Measurements from ENCODE around the gene MAN1A2.
A peak's percentile ranks its signal among the peaks of the same experiment; 100 is the strongest.

MAN1A2 gene

GRCh38 chr1:117362986-117363385, 4.3 kb upstream of the MAN1A2 start:
- no peak for DNase-seq

DNA sequence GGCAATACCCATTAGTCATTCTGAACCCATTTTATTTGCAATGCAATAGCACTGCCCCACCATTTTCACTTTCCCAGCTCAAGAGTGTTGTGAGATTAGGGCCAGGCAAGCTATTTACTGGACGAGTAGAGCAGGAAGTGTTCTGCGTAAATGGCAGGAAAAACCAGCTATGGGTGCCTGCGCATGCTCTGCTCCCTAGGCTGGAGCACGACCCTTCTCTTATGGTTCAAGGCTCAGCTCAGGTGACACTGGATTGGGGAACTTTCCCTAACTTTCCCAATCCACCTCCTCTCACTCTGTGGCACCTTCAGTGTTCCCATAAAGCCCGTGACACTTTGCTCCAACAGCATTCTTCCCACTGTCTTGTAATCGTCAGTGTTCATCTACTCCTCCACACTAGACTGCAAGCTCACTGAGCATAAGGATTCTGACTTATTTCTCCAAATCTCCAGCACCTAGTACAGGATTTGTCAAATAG, 3.6 kb upstream of the MAN1A2 start:
- DNase-seq = no peak

- no peak for DNase-seq
These were observed 3.0 kb upstream of the MAN1A2 start for GRCh38 chr1:117364240-117364639.

GRCh38 chr1:117365350-117366176, 1.7 kb upstream of the MAN1A2 start:
- no peak for DNase-seq

DNA sequence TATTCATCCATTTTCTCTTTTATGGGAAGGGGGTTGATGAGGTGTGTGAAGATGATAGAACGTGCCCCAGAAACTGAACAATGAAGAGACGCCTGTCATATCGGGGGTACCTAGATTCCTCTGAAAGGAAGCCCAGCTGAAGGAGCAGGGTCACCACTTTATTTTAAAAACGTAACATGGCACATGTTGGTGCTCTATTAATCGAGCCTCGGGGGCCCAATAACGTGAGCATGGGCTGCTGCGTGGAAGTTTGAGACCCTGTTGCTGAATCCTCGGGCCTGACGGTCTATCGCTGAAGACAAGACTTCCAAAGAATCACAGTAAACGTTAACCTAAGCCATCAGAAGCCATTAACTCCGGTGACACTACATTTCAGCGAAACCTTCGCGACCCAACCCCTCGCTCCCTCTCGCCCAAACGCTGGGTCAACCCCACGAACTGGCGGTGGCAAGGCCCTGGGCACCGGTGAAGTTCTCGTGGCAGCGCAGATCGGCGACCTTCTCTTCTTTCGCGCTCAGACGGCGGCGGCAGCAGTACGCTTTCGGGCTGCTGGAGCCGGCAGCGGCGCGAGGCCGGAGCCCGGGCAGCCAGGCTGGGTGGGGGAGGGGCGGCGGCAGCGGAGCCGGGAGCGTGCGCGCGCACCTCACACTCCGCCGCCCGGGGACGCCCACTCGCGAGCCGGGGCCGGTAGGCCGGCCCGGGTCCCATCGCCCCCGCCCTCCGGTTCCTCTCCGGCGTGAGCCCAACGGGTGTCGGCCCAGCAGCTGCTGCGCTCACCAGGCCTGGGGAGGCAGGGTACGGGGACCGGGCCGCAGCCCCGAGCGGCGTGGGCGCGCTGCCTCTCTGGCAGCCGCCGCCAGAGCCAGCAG, 838 bp upstream of the MAN1A2 start:
- DNase-seq = peak; percentile 81 to 82

GRCh38 chr1:117368116-117369108, 1.2 kb downstream of the MAN1A2 start:
- peak in 1 of 2 experiments; percentile 61 for DNase-seq

DNA sequence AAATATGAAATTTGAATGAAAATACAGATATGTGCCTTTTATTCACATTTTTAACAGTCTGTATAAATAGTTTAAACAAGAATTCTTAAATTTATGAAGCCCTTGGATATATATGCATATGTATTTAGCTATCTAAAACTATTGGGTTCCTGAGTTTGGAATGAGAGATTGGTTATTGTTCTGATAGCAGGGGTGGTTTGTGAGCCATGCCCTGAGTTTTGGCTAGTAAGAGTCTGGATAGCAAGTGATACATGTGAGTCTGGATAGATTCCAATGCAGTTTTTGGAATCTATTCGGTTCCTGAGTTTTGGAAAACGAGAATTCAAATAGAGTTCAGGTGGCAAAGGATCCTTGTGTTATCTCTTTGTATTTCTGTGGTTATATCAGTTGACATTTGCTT, 2.8 kb downstream of the MAN1A2 start:
- no peak for DNase-seq

DNA sequence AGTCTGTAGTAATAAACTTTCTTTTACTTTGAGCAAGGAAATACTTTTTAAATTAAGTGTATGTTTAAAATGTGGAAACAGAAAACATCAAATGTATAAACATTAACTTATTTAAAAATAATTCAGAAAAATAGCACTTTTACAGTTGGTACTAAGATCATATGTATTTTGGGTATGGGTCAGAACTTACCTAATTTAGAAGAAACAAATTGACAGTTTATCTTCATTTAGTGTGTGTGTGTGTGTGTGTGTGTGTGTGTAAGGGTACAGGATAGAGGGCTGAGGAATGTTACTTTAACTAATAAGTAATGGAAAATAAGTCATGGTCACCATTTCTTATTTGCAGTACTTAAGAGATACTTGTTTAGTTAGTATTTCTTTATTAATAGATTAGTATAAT, 3.3 kb downstream of the MAN1A2 start:
- DNase-seq = no peak

GRCh38 chr1:117371441-117372151, 4.3 kb downstream of the MAN1A2 start:
- no peak for DNase-seq

DNA sequence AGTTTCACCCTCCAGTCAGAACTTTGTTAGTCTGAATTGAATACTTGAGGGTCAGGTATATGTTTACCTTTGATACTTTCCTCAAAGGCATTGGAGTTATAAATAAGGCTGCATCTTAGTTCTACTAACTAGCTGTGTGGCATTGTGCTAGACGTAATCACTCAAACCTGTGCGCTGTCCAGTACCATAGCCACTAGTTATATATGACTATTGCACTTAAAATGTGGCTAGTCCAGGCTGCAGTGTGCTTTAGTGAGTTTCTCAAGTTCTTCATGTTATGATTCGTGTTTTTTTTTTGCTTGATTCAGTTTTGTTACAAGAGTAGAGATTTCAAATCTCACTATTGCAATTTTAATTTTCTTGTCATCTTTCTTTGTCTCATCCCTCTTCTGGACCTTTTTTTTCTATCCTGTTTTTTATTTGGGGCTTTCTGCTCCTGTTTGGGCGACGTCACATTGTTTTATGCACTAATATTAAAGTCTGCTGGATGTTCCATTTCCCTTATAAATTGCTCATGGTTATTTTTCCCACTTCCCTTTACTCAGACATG, 5.7 kb downstream of the MAN1A2 start:
- DNase-seq = no peak

GRCh38 chr1:117373932-117374331, 6.7 kb downstream of the MAN1A2 start:
- no peak for DNase-seq

GRCh38 chr1:117375327-117375726, 8.1 kb downstream of the MAN1A2 start:
- DNase-seq = no peak

GRCh38 chr1:117387060-117387633, 19.9 kb downstream of the MAN1A2 start:
- DNase-seq = no peak

DNA sequence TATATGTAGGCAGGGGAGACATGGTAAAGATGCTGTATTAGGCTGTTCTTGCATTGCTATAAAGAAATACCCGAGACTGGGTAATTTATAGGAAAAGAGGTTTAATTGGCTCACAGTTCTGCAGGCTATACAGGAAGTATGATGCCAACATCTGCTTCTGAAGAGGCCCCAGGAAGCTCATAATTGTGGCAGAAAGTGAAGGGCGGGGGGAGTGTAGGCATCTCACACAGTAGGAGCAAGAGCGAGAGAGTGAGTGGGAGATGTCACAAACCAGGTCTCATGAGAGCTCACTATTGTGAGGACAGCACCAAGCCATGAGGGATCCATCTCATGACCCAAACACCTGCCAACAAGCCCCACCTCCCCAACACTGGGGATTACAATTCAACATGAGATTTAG, 21.1 kb downstream of the MAN1A2 start:
- no peak for DNase-seq

DNA sequence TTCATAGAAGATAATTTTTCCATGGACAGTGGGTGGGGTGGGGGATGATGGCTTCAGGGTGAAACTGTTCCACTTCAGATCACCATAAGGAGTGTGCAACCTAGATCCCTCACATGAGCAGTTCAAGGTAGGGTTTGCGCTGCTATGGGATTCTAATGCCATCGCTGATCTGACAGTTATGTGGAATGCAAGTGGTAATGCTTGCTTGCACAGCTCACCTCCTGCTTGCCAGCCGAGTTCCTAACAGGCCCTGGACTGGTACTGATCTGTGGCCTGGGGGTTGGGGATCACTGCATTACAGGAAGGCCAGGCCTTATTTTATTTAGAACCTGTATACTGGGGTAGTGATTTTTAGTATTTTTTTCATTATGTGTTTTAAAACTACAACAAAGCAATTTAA, 22.0 kb downstream of the MAN1A2 start:
- no peak for DNase-seq

GRCh38 chr1:117389779-117390178, 22.5 kb downstream of the MAN1A2 start:
- DNase-seq = no peak

- no peak for DNase-seq
These were observed 25.5 kb downstream of the MAN1A2 start for GRCh38 chr1:117392771-117393170.

GRCh38 chr1:117396074-117396473, 28.8 kb downstream of the MAN1A2 start:
- DNase-seq = no peak

DNA sequence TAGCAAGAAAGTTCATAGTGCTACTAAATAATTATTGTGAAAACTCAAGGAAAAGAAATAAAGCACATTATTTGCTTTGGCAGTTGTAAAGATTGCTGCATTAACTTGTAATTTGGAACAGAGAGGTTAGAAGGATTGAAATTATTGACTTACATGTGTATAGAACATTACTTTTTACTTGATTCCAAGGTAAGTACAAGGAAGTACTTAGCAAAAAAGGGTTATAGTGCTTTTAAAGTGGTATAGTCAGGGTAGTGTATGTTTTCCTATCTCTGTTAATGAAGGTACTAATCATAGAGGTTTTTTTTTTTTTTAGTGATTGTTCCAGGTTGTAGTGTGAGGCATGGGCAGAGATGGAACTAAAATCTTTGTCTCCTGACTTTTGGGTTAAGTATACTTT, 29.4 kb downstream of the MAN1A2 start:
- no peak for DNase-seq

- no peak for DNase-seq
These were observed 31.7 kb downstream of the MAN1A2 start for GRCh38 chr1:117398957-117399356.

- DNase-seq = no peak
These were observed 34.5 kb downstream of the MAN1A2 start for GRCh38 chr1:117401761-117402160.
